PFSK-1 (cell line): Measurements from ENCODE around the gene GLCE.

Source experiments
- FOXP2 ChIP-seq: optimal IDR thresholded peaks from 2 replicates; pipeline ENCODE3; 2011; ENCODE audit warnings: borderline replicate concordance, control low read depth, inconsistent platforms; ENCODE audit not compliant: insufficient read depth; ENCODE audit errors: extremely low read length, extremely low read depth
- POLR2AphosphoS5 ChIP-seq: IDR thresholded peaks from 2 replicates; pipeline ENCODE4 v1.6.1; 2012; ENCODE audit warnings: low read depth, mild to moderate bottlenecking, control low read depth, low read length, moderate library complexity
- REST ChIP-seq, 2 experiments: IDR thresholded peaks; 2 replicates each; pipeline versions ENCODE4 v1.6.1 to v1.8.0; 2011 to 2012; ENCODE audit warnings: low read depth in 2 of 2, low read length in 2 of 2, control low read depth in 1 of 2, inconsistent platforms in 1 of 2, mild to moderate bottlenecking in 1 of 2, moderate library complexity in 1 of 2; ENCODE audit not compliant: insufficient read depth in 1 of 2
- SIN3A ChIP-seq: IDR thresholded peaks from 2 replicates; pipeline ENCODE4 v1.6.1; 2012; ENCODE audit warnings: mild to moderate bottlenecking, low read length, moderate library complexity, borderline replicate concordance; ENCODE audit not compliant: insufficient read depth
- TAF1 ChIP-seq: IDR thresholded peaks from 2 replicates; pipeline ENCODE4 v1.6.1; 2012; ENCODE audit warnings: low read length, control low read depth, borderline replicate concordance; ENCODE audit not compliant: insufficient read depth

The GLCE gene

GRCh38 chr15:69315402-69316110 is 155.1 kb downstream of the GLCE start:
- TF ChIP-seq SIN3A (no peak), TAF1 (no peak), FOXP2 (no peak), POLR2AphosphoS5 (no peak), REST (IDR thresholded peaks at IDR 0.05; ENCODE audit: insufficient read depth in 1 of 2, low read depth in 2 of 2, low read length in 2 of 2) (no peak)

GRCh38 chr15:69316291-69316690 is 155.9 kb downstream of the GLCE start:
- TF ChIP-seq TAF1, result no peak
- no peak for TF ChIP-seq POLR2AphosphoS5
- no peak for TF ChIP-seq REST (IDR thresholded peaks at IDR 0.05; ENCODE audit: insufficient read depth in 1 of 2, low read depth in 2 of 2, low read length in 2 of 2)
- no peak for TF ChIP-seq FOXP2
- TF ChIP-seq SIN3A, result no peak

GRCh38 chr15:69317392-69317841 is 157.0 kb downstream of the GLCE start:
- no peak for TF ChIP-seq REST (IDR thresholded peaks at IDR 0.05; ENCODE audit: insufficient read depth in 1 of 2, low read depth in 2 of 2, low read length in 2 of 2)
- TF ChIP-seq TAF1, result no peak
- no peak for TF ChIP-seq FOXP2
- TF ChIP-seq POLR2AphosphoS5, result no peak
- no peak for TF ChIP-seq SIN3A

GRCh38 chr15:69318033-69318432 is 157.6 kb downstream of the GLCE start:
- TF ChIP-seq REST (IDR thresholded peaks at IDR 0.05; ENCODE audit: insufficient read depth in 1 of 2, low read depth in 2 of 2, low read length in 2 of 2), result no peak
